ENCODE data around the gene LRMDA. TPM values are rescaled to one million over a fixed set of nuclear protein-coding genes. Genes with fewer than 3 reads are reported as not detected.

Gene LRMDA
- total and polyA plus RNA-seq, 2 of the 8 experiments (the other 6 are each of a cell fraction or from before 2014, with no cell fraction given): 0.86 to 2.8 TPM

GRCh38 chr10:75806186-75806585, 374.8 kb downstream of the LRMDA start:
- Histone ChIP-seq H3K56ac (replicated peaks; ENCODE audit: insufficient read length, low read depth, low read length) (no peak overlapping the region), H3K9ac (replicated peaks in 1 of 4; ENCODE audit: extremely low read depth in 1 of 4, low read depth in 3 of 4, low read length in 3 of 4) (no peak overlapping the region), H3K9me3 (ENCODE audit: insufficient read depth in 2 of 2, low read depth in 1 of 2, low read length in 1 of 2) (no peaks in the 10 kb centered on the region), H3K27me3 (replicated peaks in 1 of 4; ENCODE audit: control insufficient read depth in 3 of 4, extremely low read depth in 1 of 4, insufficient read depth in 3 of 4, low read length in 3 of 4) (no peaks in the 10 kb centered on the region), H2BK20ac (ENCODE audit: low read length) (no peak overlapping the region), H4K5ac (ENCODE audit: insufficient read length, low read depth, low read length) (no peak overlapping the region), H3K27ac (ENCODE audit: low read depth, low read length) (no peak overlapping the region), H2BK120ac (replicated peaks; ENCODE audit: low read depth, low read length) (no peak overlapping the region), H3K4me2 (ENCODE audit: insufficient read depth in 1 of 2, low read depth in 2 of 2, low read length in 2 of 2) (no peak overlapping the region), H3K4me3 (ENCODE audit: extremely low read depth in 1 of 4, insufficient read depth in 2 of 4, low read depth in 3 of 4, low read length in 4 of 4) (no peak overlapping the region), H3K14ac (ENCODE audit: insufficient read length) (no peak overlapping the region), H4K8ac (ENCODE audit: extremely low read depth, insufficient read depth, low read length) (no peak overlapping the region), H3K36me3 (ENCODE audit: control insufficient read depth in 2 of 4, insufficient read depth in 4 of 4, low read length in 3 of 4) (no peaks in the 10 kb centered on the region), H2AFZ (ENCODE audit: low read length) (no peak overlapping the region), H4K20me1 (replicated peaks in 1 of 2; ENCODE audit: control insufficient read depth in 1 of 2, insufficient read depth in 2 of 2, low read length in 2 of 2) (no peaks in the 10 kb centered on the region), H3K79me2 (ENCODE audit: control insufficient read depth in 1 of 2, insufficient read depth in 2 of 2, low read length in 2 of 2) (no peaks in the 10 kb centered on the region), H3K79me1 (ENCODE audit: low read depth, low read length) (no peaks in the 10 kb centered on the region), H2BK15ac (ENCODE audit: low read length) (no peak overlapping the region), H3K4me1 (replicated peaks in 1 of 4; ENCODE audit: control insufficient read depth in 3 of 4, insufficient read depth in 4 of 4, low read length in 3 of 4) (peaks cover 0 to 3% (median 0%) of the 10 kb centered on the region in 4 experiments; a peak in 2 of 7 replicates), H4K91ac (replicated peaks; ENCODE audit: insufficient read length, low read length) (no peak overlapping the region), H2AK5ac (ENCODE audit: low read depth, low read length) (no peak overlapping the region), H3K18ac (ENCODE audit: extremely low read depth, low read length) (no peak overlapping the region), H2BK5ac (ENCODE audit: low read depth, low read length) (no peak overlapping the region), H2BK12ac (ENCODE audit: low read depth, low read length) (no peak overlapping the region), H3K23ac (ENCODE audit: insufficient read length) (no peak overlapping the region), H3K4ac (replicated peaks; ENCODE audit: insufficient read length, low read depth, low read length) (no peak overlapping the region), H3K23me2 (ENCODE audit: low read depth, low read length) (no peaks in the 10 kb centered on the region; the same call in 1 of the 2 replicates)
- no peak for DNase-seq (ENCODE audit: low read depth in 1 of 2, low spot score in 2 of 2)
- no peak for FAIRE-seq
- ChIA-PET POLR2A (ENCODE audit: partially characterized antibody) (no interaction called here), CTCF (ENCODE audit: partially characterized antibody) (no interaction called here)
- WGBS, 2 experiments (ENCODE audit: extremely low coverage in 1 of 2, insufficient coverage in 1 of 2, insufficient read length in 1 of 2, insufficient replicate concordance in 2 of 2, low coverage in 1 of 2, low lambda C conversion rate in 2 of 2, missing lambda C conversion rate in 1 of 2): 89% methylated on average over 3 of the region's 3 CpGs; no CpG with 5 or more reads in 1 of the 2 experiments
- TF ChIP-seq FOSL1 (IDR thresholded peaks at IDR 0.05; ENCODE audit: insufficient read depth, low read depth, low read length): no peak
- TF ChIP-seq MAX (IDR thresholded peaks at IDR 0.05): no peak
